ENCODE data around the gene DDX25.

DDX25 gene

DNA sequence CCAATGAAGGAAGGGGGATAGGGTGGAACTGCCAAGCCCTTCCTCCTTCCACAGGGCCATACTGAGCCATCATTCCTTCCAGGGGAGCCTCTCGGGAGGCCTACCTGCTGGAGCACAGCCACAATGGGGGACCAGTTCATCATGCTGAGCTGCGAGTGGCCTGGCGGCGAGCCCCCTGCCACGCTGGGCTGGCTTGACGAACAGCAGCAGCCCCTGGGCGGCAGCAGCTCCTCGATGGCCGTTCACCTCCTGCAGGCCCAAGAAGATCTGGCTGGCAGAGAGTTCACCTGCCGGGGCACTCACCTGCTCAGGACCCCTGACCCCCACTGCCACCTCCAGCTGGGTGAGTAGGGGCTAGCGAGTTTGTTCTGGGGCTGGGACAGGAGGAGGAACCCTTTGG is 47.4 kb downstream of the DDX25 start:
- DNase-seq, result no peak

DNA sequence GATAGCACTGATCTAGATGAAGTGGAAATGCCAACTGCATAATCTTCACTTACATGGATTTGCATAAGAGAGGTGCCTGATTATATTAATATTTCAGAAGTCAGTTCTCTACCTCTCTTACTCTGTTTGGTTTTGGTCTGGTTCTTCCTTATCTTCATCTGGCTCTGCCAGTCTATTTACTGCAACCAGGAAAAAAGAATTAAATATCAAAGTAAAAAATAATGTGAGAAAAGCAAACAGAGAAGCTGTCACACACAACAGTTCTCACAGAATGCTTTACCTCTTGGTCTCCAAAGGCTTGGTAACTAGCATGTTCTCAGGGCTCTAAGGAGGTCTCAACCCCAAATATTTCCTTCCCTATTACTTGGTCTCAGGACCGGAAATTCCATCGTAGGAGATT is 48.3 kb downstream of the DDX25 start:
- no peak for DNase-seq

DNA sequence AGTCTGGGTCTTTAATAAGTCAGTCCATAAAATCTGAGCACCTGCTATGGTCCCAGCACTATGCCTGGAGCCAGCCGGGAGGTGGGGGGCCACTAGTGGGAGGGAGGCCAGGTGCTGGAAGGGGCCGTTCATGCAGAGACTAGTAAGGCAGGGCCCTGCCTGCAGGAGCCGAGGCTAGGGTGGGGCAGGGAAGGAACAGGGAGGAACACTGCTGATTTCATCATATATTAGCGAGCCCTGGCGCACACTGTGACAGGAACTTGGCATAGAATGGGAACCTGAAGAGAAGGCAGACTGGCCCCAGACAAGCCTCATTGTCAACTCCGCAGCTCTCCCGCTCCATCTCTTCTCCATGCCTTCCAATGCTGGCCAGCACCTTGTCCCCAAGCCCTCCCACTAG is 48.7 kb downstream of the DDX25 start:
- no peak for DNase-seq

DNA sequence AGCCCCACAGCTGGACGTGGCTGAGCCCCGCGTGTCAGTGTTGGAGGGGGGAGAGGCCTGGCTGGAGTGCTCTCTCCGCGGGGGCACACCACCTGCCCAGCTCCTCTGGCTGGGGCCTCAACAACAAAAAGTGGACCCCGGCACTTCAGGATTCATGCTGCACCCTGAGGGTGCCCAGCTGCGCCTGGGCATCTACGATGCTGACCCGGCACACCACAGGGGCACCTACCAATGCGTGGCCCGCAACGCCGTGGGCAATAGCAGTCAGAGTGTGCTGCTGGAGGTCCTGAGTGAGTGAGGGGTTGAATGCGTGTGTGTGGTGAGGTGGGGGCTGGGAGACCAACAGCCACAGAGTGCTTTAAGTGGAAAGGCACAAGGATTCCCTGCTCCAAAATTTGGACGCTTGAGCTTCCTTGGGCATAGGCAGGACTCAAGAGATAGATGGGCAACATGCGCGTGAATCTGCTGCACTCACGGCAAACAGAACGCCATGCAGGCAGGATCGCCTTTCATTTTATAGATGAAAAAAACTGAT is 49.2 kb downstream of the DDX25 start:
- DNase-seq, result no peak

- DNase-seq, result no peak
Measured at GRCh38 chr11:125954123-125954944, 50.0 kb downstream of the DDX25 start.

DNA sequence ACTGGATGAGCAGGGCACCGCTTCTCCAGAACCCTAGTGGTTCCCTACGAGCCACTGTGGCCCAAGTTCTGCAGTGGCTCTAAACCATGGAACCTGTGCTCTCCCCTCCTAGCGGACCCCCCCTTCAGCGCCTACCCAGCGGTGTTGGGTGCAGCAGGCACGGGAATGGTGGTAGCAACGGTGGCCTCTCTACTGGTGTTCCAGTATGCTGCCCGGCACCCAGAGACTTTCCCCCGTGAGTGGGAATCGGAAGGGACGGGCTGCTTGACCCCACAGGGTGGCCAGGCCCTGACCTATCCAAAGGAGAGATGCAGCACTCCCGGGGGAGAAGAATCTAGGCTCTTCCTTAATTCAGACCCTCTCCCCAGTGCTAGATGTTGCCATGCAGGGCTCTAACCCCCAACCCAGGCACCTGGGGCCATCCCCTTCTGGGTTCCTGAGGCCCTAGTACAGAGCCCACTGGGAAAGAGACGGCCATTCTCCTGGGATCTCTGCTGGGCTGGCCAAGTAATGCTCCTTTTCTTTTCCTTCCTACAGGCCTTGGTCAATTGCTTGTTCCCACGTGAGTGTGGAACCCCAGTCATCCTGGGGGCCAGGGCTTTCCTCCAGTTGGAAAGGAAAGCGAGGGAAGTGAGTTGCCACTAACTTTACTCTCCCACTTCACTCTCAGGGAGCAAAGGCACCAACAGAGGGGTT is 50.8 kb downstream of the DDX25 start:
- no peak for DNase-seq

DNA sequence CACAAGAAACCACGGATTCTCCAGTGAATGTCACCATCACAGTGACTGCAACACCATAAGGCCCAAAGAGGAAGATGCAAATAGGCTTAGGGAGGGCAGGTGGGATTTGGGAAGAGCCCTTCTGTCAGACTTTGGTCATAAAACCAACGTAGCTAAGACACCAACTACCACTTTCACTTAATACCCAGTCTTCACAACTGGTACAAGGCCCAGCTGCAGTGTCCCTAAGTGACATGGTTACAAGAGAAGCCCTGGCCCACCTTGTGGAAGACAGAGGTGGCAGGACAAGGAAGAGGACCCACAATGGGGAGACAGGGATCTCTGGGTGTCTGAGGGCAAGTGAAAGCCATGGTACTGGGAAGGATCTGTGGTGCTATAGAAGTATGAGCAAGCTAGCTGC is 51.5 kb downstream of the DDX25 start:
- DNase-seq, result no peak

GRCh38 chr11:125956391-125957134 is 52.3 kb downstream of the DDX25 start:
- DNase-seq, result no peak

DNA sequence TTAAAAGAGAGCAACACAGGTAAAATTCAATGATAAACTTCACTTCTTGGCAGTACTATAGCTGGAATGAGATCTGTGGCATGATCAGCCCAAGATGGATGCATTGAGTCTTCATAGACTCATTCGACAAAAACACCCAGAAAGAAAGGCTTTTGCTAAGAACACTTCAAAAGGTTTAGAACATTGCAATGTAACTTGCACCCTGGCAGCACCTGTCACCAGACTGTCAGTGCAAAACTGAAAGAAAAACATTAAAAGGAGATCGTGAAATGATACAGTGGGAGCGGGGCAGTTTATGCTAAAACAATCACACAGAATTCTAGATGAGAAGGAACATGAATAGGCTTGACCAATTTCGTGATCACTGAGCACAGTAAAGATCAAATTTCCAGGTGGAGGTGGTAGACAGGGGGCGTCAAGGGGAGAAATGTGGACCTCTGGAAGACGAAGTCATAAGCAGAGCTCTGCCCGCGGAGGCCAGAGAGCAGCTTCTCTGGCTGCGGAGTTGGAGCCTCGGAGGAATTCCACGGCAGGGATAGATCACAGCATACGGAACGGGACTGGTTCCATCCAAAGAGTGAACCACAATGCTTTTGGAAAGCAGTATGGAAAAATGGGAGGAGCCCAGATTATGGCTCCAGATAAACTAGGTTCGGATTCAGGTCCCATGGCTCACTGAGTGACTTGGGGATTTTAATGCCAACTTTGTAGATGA is 53.5 kb downstream of the DDX25 start:
- DNase-seq, result no peak

GRCh38 chr11:125958872-125959400 is 54.6 kb downstream of the DDX25 start:
- no peak for DNase-seq

GRCh38 chr11:125959511-125959910 is 55.2 kb downstream of the DDX25 start:
- DNase-seq, result no peak

- DNase-seq, result no peak
Measured at GRCh38 chr11:125959931-125960330, 55.6 kb downstream of the DDX25 start.

GRCh38 chr11:125960771-125961170 is 56.5 kb downstream of the DDX25 start:
- no peak for DNase-seq

DNA sequence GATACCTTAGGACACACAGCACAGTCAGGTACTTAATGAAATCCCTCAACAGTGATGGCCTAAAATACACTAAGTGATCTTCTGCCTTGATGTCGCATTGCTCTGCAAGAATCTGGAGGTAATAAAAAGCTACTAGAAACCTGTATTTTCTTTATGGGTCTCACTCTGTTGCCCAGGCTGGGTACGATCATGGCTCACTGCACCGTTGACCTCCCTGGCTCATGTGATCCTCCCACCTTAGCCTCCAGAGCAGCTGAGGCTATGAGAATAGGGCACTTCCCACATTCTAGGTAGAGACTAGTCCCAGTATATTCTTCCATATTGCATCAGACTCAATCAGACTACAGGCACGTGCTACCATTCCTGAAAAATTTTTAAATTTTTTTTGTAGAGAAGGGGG is 63.2 kb downstream of the DDX25 start:
- no peak for DNase-seq

DNA sequence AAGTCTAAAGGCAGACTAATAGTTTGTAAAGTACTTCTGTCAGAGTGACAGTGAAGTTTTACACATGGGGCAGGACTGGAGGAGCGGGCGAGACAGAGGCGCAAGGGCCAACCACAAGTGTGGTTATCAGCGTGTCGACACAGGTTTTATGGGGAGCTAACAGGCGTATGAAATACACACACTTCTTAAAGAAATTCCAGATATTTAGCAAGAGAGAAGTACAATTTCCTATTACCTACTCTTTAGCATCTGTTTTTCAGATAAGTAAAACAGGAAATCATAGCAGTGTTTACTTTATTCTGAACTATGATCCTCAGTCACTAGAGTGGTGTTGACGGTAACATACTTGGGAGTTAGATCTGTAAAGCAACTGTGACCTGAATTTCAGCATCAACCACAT is 64.0 kb downstream of the DDX25 start:
- no peak for DNase-seq

DNA sequence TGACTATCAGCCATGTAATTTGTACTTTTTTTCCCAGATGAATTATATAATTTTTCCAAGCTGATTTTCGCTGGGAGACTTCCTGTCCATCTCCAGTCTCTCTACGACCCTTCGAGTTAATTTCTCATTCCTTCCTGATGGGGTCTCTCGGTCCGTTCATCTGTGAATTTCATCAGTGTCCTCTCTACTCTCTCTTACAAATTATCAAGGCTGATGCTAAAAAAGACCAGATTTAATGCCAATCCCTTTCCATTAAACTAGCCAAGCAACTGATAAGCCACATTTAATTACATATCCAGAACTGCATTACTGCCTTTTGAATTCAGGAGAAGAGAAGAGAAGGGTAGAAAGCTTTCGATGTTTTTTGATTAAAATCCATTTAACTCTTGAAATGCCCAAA is 67.3 kb downstream of the DDX25 start:
- DNase-seq, result no peak

DNA sequence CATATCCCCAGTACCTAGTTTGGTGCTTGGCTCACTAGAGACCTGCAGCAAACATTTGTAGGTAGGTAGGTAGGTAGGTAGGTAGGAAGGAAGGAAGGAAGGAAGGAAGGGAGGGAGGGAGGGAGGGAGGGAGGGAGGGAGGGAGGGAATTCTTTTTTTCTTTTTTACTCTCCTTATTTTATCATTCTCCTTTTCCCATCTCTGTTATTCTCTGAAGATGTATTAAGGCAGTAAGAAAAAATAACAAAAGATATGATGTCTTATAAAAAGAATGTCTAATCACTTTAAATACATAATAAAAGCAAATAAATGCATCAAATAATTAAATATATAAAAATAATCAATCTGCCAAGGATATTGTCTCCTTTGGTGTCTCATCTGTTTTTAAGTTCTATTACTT is 70.0 kb downstream of the DDX25 start:
- DNase-seq, result no peak

- DNase-seq, result no peak
Measured at GRCh38 chr11:125975634-125976033, 71.3 kb downstream of the DDX25 start.

- DNase-seq, result no peak
Measured at GRCh38 chr11:125976156-125976555, 71.8 kb downstream of the DDX25 start.

DNA sequence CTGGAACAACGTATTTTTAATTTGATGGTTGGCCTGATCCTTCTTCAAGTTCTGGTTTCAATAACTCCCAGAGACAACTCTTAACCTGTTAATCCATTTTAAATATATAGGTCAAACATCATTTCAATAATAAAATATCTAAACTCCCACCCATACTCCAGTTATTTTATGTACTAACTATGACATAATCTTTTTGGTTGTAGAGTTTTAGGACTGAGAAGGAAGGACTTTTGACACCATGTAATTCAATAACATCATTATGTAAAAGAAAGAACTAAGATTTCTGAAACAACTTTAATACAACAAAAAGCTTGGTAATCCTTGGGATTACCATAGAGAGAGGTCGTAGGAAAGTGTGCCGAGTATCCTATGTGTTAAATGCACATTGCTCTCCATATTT is 73.0 kb downstream of the DDX25 start:
- DNase-seq, result no peak

DNA sequence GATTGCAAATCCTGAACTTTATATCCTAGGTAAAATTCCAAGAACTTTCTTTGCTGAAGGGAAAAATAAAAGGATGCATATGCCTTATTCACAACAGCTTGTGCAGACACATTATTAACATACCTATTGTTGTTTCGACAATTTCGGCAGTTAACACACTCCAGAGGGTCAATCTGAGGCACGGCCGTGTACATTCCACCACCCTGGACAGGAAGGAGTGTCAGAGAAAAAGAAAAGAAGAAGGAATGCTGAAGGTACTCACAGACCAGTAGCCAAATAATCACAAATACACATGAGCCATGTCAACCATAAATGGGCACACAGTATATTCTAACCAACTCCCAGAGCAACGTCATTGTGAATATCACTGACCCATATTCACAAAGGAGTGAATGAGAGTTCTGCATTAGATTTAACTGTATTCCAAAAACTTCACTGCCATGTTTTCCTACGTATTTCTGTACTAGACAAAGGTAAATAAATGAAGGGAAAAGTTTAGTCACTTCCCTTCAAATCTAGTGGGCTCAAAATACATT is 73.9 kb downstream of the DDX25 start:
- DNase-seq, result no peak

All from fibroblast of skin of abdomen (primary cell).